Testis (tissue), 2 donors: ENCODE measurements around the gene SUFU.

Source experiments
- CTCF ChIP-seq, 3 experiments: fragments of 450-650 bp in 2 of 3; fragments of 200-600 bp in 1 of 3; sonication (generic) in 1 of 3; IDR thresholded peaks; one replicate each; pipeline ENCODE4 v1.5.1; 2016 to 2019; ENCODE audit warnings: antibody characterized with exemption in 3 of 3, mild to moderate bottlenecking in 2 of 3, moderate library complexity in 1 of 3
- POLR2A ChIP-seq: fragments of 450-650 bp; IDR thresholded peaks from one replicate; pipeline ENCODE4 v1.6.1; 2017; ENCODE audit warnings: antibody characterized with exemption, mild to moderate bottlenecking, moderate library complexity

GRCh38 chr10:102485093-102485784 is 18.5 kb upstream of the SUFU start:
- no peak for TF ChIP-seq POLR2A
- no peak for TF ChIP-seq CTCF (IDR thresholded peaks at IDR 0.05)
